GM23248 (cell line): Measurements from ENCODE around the gene AVL9. TPM values are rescaled to one million over a fixed set of nuclear protein-coding genes. Genes with fewer than 3 reads are reported as not detected.

Experiments
- DNase-seq: peaks from one replicate; pipeline ENCODE4 v3.0.0-alpha.2; 2015
- H2AFZ ChIP-seq: fragments of 200-600 bp; sonication (generic); 2 replicates; pipeline ENCODE4 v1.6.1; 2016; ENCODE audit warnings: antibody characterized with exemption
- H3F3A ChIP-seq: fragments of 200-600 bp; sonication (generic); 2 replicates; pipeline ENCODE4 v1.6.1; 2016; ENCODE audit warnings: mild to moderate bottlenecking, antibody characterized with exemption, mixed run types; ENCODE audit not compliant: insufficient read depth
- H3K27ac ChIP-seq: fragments of 200-600 bp; sonication (generic); 2 replicates; pipeline ENCODE4 v1.5.1; 2016; ENCODE audit warnings: mild to moderate bottlenecking
- H3K27me3 ChIP-seq: fragments of 200-600 bp; sonication (generic); replicated peaks from 2 replicates; pipeline ENCODE4 v1.6.1; 2016; ENCODE audit warnings: mild to moderate bottlenecking; ENCODE audit not compliant: insufficient read depth
- H3K36me3 ChIP-seq: fragments of 200-600 bp; sonication (generic); 2 replicates; pipeline ENCODE4 v1.6.1; 2016; ENCODE audit warnings: low read depth, mild to moderate bottlenecking
- H3K4me1 ChIP-seq: fragments of 200-600 bp; sonication (generic); 2 replicates; pipeline ENCODE4 v1.6.1; 2016; ENCODE audit warnings: mild to moderate bottlenecking; ENCODE audit not compliant: insufficient read depth
- H3K4me2 ChIP-seq: fragments of 200-600 bp; sonication (generic); one replicate; pipeline ENCODE4 v1.6.1; 2016; ENCODE audit warnings: mild to moderate bottlenecking; ENCODE audit not compliant: unreplicated experiment
- H3K4me3 ChIP-seq: fragments of 200-600 bp; sonication (generic); 2 replicates; pipeline ENCODE4 v1.5.1; 2016; ENCODE audit warnings: mild to moderate bottlenecking
- H3K79me2 ChIP-seq: fragments of 200-600 bp; sonication (generic); 2 replicates; pipeline ENCODE4 v1.6.1; 2016; ENCODE audit warnings: mild to moderate bottlenecking; ENCODE audit not compliant: insufficient read depth
- H3K9ac ChIP-seq: fragments of 200-600 bp; sonication (generic); 2 replicates; pipeline ENCODE4 v1.6.1; 2016; ENCODE audit warnings: mild to moderate bottlenecking
- H3K9me2 ChIP-seq: fragments of 200-600 bp; sonication (generic); 2 replicates; pipeline ENCODE4 v1.6.1; 2016; ENCODE audit warnings: mixed run types, mild to moderate bottlenecking, moderate library complexity; ENCODE audit not compliant: insufficient read depth
- H3K9me3 ChIP-seq: fragments of 200-600 bp; sonication (generic); one replicate; pipeline ENCODE4 v1.6.1; 2017; ENCODE audit warnings: low read depth
- H4K20me1 ChIP-seq: fragments of 200-600 bp; sonication (generic); 2 replicates; pipeline ENCODE4 v1.6.0; 2016; ENCODE audit not compliant: insufficient read depth
- EZH2 ChIP-seq: fragments of 200-600 bp; sonication (generic); IDR thresholded peaks from 2 replicates; pipeline ENCODE4 v1.6.1; 2018; ENCODE audit warnings: antibody characterized with exemption, mild to moderate bottlenecking; ENCODE audit not compliant: insufficient read depth, poor library complexity, severe bottlenecking
- EZH2phosphoT487 ChIP-seq: fragments of 200-600 bp; sonication (generic); IDR thresholded peaks from 2 replicates; pipeline ENCODE4 v1.6.1; 2018; ENCODE audit warnings: antibody characterized with exemption, moderate library complexity, mild to moderate bottlenecking, low read depth; ENCODE audit not compliant: insufficient read depth
- WGBS, 2 experiments: methylation state at CpG; one replicate each; pipeline ENCODE4 v1.1.6; 2015 to 2017; ENCODE audit warnings: low lambda C conversion rate in 2 of 2, low coverage in 1 of 2; ENCODE audit errors: missing lambda C conversion rate in 2 of 2; 5-methylcytosine and 5-hydroxymethylcytosine counted together
- in situ Hi-C: fragments of 300-500 bp; cut with MboI; formaldehyde crosslinking; loops from 2 replicates; pipeline ENCODE4 v1.15.0; 2020
- polyA plus RNA-seq: library from polyadenylated mRNA; unstranded; fragments of >200 nt; fragmentation: Nextera tagmentation; extraction: Ambion mirVana; gene quantifications from 2 replicates; pipeline ENCODE4 v1.2.1, GENCODE V29; 2016
- total RNA-seq: library from RNA; depleted of rRNA; stranded (reverse); fragments of >200 nt; shearing (Covaris generic); gene quantifications from 2 replicates; pipeline ENCODE4 v1.2.3, GENCODE V29; 2014

The AVL9 gene
- total and polyA plus RNA-seq, 2 experiments from 2014 or later, result 5.1 to 12.0 TPM

DNA sequence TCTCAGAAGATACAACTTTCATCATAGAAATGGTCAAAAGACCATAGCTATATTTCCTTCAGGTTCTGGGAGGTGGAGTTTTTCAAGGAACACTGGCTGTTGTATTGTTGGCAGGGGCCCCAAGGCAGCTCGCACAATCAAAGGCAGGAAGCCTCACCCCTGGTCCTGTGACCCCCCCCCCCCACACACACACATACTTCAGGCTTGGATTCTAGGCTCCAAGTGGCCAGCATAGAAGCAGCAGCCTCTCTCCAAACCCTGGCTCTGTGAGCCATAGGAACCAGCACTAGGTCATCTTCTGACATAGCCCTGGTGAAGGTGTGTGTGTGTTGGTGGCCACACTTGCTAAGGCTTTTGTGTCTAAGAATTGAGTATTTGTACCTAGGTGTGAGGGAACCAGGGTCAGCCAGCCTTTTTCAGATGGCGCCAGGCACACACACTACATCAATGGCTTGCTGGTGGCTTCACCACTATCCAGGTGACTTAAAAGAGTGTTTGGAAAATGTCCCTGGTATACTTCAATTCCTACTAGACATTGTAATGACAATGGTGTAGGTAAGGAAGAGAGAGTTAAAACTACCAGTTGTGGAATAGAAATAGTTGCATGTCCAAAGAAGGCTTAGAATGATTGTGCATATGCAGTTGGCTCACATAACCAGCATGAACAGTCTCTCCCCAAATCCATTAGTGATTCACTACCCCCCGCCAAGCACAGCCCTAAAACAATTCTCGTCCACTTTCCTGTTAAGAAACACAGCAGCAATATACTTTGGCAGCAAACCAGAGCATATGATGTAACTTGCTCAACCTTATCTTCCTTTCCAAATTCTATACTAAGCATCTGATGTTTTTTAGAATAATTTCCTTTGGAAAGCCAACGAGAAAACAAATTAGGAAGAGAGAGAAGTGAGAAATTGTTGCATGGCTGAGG is 91.3 kb downstream of the AVL9 start:
- Histone ChIP-seq H3K4me3 (peak overlapping the region; percentile 27), H3K9me2 (no peaks in the 10 kb centered on the region), H3K9me3 (no peaks in the 10 kb centered on the region), H3K9ac (0 out of 2 replicates have a peak overlapping the region, but pooled peaks have one; percentile 14), H3F3A (peaks cover 43% of the 10 kb centered on the region), H3K4me2 (peak overlapping the region; percentile 70), H2AFZ (no peak overlapping the region), H3K79me2 (no peaks in the 10 kb centered on the region), H4K20me1 (no peaks in the 10 kb centered on the region), H3K36me3 (peaks cover 40% of the 10 kb centered on the region), H3K27ac (peak overlapping the region; percentile 68), H3K27me3 (no peaks in the 10 kb centered on the region), H3K4me1 (peaks cover 41% of the 10 kb centered on the region)
- whole genome bisulfite sequencing, 2 experiments, result 39 to 43% methylated on average over 5 of the region's 5 CpGs
- DNase-seq, result peak; percentile 88
- TF ChIP-seq EZH2 (no peak), EZH2phosphoT487 (no peak)
- in situ Hi-C loops, result no loop called here

DNA sequence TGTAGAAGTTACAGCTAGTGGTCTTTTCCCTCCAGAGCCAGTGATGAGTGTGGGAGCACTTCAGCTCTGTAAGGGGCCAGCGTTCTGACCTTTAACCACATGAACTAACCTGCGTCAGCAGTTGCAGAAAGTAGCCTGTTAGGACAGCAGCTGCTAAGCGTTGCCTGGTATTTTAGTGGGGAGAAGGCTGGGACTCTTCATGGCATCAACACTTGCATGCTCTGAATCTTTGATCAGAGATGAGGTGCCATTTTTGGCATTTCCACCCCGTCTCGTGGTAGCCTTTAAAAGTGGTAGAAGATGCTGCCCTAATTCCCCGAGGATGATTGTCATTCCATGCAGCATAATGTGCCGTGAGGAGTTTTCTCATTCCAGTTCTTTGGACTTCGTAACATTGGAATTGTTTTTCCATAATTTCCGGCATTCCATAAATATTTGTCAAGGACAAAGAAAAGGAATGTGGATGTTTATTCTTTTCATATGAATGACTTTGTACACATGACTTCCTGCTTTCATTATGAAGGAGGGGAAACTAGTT is 92.2 kb downstream of the AVL9 start:
- no peak overlapping the region for H2AFZ ChIP-seq
- TF ChIP-seq EZH2 (no peak), EZH2phosphoT487 (no peak)
- peaks cover 33% of the 10 kb centered on the region for H3K36me3 ChIP-seq
- peak overlapping the region; percentile 14; the same call in 1 of the 2 replicates for H3K9ac ChIP-seq
- H3K4me3 ChIP-seq, result peak overlapping the region; percentile 27
- 16 to 18% methylated on average over 9 of the region's 9 CpGs for WGBS, 2 experiments
- H3K4me1 ChIP-seq, result peaks cover 32% of the 10 kb centered on the region
- peak overlapping the region; percentile 68 for H3K27ac ChIP-seq
- H3F3A ChIP-seq, result peaks cover 33% of the 10 kb centered on the region
- H3K4me2 ChIP-seq, result peak overlapping the region; percentile 55
- no peaks in the 10 kb centered on the region for H3K27me3 ChIP-seq
- no peaks in the 10 kb centered on the region for H3K79me2 ChIP-seq
- no peaks in the 10 kb centered on the region for H3K9me3 ChIP-seq
- no peaks in the 10 kb centered on the region for H4K20me1 ChIP-seq
- in situ Hi-C loops, result no loop called here
- no peaks in the 10 kb centered on the region for H3K9me2 ChIP-seq
- DNase-seq, result peak; percentile 63

GRCh38 chr7:32588657-32589056 is 93.4 kb downstream of the AVL9 start:
- in situ Hi-C loops, result no loop called here
- H2AFZ ChIP-seq, result no peak overlapping the region
- peak; percentile 81 for DNase-seq
- peak overlapping the region; percentile 55 for H3K4me2 ChIP-seq
- no peaks in the 10 kb centered on the region for H3K27me3 ChIP-seq
- H4K20me1 ChIP-seq, result no peaks in the 10 kb centered on the region
- no peaks in the 10 kb centered on the region for H3K9me3 ChIP-seq
- H3K36me3 ChIP-seq, result peaks cover 22% of the 10 kb centered on the region
- 2 to 7% methylated on average over 2 of the region's 2 CpGs for WGBS, 2 experiments
- H3K9me2 ChIP-seq, result no peaks in the 10 kb centered on the region
- 0 out of 2 replicates have a peak overlapping the region, but pooled peaks have one; percentile 27 for H3K4me3 ChIP-seq
- peak overlapping the region; percentile 68 for H3K27ac ChIP-seq
- TF ChIP-seq EZH2phosphoT487, result no peak
- no peak for TF ChIP-seq EZH2
- H3F3A ChIP-seq, result peaks cover 29% of the 10 kb centered on the region
- peaks cover 31% of the 10 kb centered on the region for H3K4me1 ChIP-seq
- H3K9ac ChIP-seq, result peak overlapping the region; percentile 9; the same call in 1 of the 2 replicates
- no peaks in the 10 kb centered on the region for H3K79me2 ChIP-seq

DNA sequence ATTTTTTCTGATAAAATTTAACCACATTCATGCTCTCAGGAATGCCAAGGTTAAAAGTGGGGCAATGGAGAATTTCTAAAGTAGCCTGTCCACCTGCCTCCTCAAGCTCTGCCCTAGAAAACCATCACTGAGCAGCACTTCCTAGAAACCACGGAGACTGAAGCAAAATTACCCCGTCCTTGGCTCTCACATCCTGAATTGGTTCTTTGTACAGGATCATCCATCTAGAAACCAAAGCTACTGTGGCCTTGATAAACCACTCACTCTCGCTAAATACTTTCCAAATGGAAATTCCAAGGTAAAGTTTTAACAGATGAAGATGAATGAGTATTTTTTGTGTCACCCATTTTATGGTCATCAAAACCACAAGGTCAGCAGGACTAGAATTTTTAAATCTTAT is 96.6 kb downstream of the AVL9 start:
- Histone ChIP-seq H3K9me3 (no peaks in the 10 kb centered on the region), H3K9ac (no peak overlapping the region), H3K27ac (no peak overlapping the region), H3K27me3 (no peaks in the 10 kb centered on the region), H3K79me2 (no peaks in the 10 kb centered on the region), H3K36me3 (no peaks in the 10 kb centered on the region), H3K4me1 (peaks cover 22% of the 10 kb centered on the region), H3K9me2 (no peaks in the 10 kb centered on the region), H3K4me3 (no peak overlapping the region), H3F3A (peaks cover 14% of the 10 kb centered on the region), H3K4me2 (no peak overlapping the region), H4K20me1 (no peaks in the 10 kb centered on the region), H2AFZ (no peak overlapping the region)
- TF ChIP-seq EZH2 (no peak), EZH2phosphoT487 (no peak)
- DNase-seq, result no peak
- WGBS, 2 experiments, result 96 to 97% methylated on average over 3 of the region's 3 CpGs
- in situ Hi-C loops, result no loop called here
